NCI-H345 treated with DMSO at 0.1 percent for 48 hours (cell line): ENCODE results near the gene KCNIP3.
A peak's percentile ranks its signal among the peaks of the same experiment; 100 is the strongest.

Experiments used
- DNase-seq: peaks from one replicate; lab custom pipeline; 2025; ENCODE audit not compliant: unreplicated experiment; lab: John Stamatoyannopoulos, UW

KCNIP3 gene

DNA sequence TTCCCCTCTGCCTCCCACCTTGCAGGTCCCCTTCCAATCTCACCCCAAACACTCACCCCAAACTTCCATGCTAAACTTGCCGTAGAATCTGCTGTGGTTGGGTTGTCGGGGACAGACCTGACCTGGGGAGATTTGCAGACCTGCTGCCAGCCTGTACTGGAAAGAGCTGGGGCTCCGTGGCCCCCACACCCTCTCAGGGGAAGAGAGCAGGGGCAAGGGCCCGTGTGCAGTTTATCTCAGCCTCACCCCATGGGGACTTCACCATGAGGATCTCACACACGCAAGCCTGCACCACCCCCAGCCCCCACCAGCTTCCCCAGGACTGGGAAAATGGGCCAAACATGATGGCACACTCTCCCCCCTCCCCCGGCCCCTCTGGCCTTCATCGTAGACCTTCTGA is 30.7 kb downstream of the KCNIP3 start:
- no peak for DNase-seq

DNA sequence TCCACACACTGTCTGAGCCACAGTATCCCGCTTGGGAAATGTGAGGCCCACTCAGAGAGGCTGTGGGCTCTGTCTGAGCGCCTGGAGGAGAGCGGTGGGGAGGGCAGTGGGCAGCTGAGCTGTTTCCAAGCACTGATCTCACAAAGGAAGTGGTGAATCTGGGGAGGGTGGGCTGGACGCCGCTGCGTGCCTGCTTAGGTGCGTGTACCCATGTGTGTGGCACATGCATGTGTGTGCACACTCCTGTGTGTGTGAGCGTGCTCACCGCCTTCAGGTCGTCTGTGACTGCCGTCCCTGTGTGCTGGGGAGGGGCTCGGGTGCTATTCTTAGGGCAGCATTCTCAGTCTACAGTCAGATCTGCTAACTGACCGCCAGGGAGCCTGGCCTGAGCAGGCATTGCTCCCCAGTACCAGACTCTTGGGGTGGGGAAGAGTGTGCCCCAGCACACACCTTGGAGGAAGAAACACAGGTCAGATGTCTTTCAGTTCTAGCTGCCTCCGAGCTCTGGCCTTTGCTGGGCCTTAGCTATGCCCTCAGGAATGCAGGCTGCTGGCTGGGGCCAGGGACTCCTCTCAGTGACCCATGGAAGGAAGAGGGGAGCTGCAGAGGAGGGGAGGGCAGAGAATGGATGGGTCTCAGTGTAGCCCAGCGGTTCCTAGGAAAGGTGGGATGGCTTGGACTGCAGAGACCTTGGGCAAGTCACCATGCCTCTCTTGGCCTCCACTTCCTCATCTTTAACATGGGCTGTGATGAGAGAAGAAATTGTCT is 31.4 kb downstream of the KCNIP3 start:
- DNase-seq = no peak

DNA sequence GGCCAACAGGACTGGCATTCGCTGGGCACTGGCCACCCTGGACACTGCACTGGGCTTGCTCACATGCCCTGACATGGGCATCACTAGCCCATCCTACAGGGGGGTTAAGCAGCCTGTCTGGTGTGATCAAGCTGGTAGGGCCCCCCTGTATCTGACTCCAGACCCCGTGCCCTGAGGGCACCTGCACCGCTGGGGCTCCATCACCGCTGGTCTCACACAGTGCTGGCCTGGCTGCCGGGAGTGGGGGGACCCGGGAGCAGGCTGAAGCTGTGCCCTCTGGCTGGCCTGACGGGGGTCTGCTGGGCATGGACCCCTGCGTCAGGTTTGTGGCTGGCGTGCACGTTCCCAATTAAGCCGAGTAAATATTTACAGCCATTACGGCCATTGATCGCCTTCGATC is 32.3 kb downstream of the KCNIP3 start:
- DNase-seq = no peak

DNA sequence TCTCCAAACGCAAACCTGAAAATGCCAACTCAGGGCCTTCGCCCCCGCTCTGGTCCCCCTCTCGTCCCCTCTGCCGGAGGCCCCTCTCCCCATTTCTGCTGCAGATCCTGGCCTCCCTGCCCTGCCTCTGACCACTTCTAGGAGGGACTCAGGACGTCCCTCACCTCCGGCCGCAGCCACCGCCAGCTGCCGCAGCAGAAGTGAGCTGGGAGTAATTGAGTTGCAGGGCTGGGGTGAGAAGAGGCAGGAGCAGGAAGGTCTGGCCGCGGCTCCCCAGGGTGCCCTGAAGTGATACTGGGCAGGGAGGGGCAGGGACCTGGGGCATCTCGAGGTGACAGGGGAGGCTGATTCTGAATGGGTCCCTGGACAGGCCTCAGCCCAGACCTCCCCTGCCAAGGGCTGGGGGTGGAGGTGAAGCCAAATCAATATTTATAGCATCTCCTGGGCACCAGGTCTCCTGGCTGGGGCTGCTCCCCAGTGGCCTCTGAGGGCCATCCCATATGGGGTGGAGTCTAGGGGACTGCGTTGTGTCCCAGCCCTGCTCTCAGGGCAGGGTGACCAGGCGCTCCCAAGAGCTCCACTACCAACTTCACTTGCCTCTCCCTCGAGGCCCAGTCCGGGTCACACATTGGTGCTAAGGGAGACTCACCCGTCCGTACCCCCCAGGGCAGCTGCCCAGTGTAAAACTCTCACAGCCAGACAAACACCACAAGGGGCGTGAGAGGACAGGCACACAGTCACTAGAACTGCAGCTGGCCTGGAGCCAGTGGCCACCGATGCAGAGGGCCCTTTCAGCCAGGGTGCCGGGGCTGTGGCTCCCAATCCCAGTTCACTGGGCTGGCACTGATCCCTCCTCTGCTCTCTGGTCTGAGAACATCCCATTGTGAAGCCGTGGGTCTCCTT is 33.0 kb downstream of the KCNIP3 start:
- DNase-seq = no peak

DNA sequence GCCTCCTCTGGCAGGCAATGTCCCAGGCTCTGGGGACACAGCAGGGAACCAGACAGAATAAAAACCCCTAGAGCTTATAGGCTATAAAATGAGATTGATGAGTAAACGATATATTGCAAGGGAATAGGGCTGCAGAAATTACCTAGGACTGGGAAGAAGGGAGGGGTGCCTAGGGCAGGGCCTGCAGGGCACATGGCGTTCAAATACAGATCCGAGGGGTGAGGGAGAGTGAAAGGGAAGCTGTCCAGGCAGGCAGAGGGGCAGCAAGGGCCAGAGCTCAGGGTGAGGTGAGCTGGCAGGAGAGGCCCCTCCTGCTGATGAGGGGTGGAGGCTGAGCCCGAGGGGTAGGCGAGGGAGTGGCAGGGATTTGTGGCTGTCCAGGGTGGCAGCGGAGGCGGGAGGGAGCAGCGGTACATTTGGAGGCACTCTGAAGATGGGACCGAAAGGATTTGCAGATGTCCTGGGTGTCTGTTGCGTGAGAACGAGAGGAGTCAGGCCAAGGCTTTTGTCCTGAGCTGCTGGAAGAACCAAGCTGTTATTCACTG is 33.7 kb downstream of the KCNIP3 start:
- DNase-seq = no peak

DNA sequence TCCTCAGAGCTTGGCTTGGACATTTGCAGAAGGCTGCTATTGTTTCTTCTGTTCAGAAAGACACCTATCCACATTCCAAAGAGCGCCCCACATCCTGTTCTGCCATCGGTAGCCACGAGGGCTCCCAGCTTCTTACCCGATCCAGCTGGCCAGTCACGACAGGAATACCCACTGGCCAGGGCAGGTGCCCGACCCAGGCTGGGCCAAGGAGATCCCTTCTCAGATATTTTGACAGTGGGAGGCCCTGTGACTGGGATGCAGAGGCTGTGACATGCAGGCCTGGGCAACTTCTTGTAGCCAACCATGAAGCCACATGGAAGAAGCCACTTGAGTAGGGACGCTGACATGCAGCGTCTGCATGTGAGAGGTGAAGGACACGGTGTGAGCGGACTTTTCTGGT is 34.5 kb downstream of the KCNIP3 start:
- no peak for DNase-seq

DNA sequence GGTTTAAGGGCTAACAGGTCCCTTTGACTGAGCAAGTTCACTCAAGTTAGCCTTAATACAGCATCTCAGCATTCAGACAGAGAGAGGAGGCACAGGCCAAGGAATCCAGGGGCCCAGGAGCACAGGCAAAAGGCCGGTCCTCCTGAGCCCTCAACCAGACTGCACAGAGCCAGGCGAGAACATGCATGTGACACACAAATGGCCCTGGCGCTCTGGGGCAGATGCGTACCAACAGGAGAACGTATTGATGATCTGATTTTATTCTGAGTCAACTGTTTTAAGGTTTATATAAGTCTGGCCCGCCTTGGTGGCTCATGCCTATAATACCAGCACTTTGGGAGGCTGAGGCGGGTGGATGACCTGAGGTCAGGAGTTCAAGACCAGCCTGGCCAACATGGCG is 34.9 kb downstream of the KCNIP3 start:
- DNase-seq = no peak

DNA sequence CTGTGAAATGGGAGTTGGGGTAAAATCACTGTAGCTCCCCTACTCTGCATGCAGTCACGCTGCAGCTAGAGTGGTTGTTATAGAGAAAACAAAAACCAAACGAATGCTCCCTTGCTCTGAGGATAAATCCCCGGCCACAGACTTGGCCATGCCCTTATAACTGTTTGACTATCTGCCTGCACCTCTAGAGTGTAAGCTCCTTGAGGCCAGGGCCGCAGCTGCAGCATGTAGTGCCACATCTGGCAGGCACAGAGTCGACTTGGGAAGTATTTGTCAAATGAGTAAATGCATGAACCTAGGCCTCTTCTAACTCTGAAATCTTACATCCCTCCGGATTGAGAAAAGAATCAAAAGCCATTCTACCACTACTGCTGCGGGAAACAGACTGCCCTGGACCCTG is 35.9 kb downstream of the KCNIP3 start:
- no peak for DNase-seq

DNA sequence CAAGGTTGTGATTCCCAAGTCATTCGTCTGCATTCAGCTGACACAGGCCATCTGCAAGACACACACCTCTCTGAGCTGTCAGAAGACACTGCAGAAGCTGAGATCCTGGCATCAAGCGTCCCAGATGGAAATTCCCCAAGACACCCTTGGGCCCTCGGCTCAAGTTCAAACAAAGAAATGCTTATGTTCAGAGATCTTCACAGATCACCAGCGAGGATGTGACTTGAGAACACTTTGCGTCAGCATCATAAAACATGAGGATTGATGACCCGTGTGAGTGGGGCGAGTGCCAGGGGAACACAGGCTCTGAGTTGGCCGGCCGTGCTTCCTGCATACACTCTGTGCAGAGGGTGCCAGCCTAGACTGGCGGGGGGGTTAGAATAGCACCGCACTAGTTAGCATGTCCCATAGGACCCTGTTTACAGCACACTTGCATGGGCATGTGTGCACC is 36.8 kb downstream of the KCNIP3 start:
- DNase-seq = no peak

DNA sequence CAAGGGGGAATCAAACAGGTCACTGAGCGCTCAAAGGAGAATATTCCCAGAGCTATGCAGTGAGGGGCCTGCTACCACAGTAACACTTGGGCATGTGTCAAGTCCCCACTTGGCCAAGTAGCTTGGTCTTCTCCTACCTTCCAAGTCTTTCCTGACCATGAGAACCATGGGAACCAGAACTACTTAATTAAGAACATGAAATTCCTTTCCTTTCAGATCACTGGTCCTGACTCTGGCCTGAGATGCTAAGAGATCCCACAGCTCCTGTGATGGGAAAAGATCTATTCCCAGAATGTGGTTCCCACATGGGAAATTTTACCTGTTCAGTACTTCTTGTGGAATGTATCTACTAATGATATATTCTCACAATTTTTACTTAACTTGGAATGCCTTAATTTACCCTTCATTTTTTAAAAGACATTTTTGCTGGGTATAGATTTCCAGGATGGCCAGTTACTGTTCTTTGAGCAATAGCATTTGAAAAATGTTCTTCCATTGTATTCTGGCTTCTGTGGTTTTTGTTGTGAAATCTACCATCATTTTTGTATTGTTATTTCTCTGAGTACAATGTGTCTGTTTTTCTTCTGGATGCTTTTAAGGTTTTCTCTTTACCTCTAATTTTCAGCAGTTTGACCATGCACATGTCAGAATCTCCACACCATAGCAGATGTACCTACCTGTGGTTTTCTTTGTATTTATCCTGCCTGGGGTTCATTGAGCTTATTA is 37.9 kb downstream of the KCNIP3 start:
- no peak for DNase-seq

DNA sequence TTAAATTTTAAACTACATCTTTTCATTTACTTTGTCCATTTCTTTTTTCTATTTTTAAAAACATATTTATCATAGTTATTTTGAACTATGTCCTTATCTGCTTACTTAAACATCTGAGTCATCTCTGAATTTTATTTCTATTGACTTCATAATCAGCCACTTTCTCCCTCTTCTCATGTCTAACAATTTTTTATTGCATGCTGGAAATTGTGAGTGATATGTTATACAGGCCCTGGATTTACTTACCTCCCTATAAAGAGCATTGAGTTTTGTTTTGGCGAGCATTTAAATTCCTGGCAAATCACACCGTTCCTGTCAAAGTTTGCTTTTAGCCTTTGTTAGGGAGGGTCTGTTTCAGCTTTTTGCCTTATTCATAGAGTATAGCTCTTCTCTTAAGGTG is 39.3 kb downstream of the KCNIP3 start:
- no peak for DNase-seq

DNA sequence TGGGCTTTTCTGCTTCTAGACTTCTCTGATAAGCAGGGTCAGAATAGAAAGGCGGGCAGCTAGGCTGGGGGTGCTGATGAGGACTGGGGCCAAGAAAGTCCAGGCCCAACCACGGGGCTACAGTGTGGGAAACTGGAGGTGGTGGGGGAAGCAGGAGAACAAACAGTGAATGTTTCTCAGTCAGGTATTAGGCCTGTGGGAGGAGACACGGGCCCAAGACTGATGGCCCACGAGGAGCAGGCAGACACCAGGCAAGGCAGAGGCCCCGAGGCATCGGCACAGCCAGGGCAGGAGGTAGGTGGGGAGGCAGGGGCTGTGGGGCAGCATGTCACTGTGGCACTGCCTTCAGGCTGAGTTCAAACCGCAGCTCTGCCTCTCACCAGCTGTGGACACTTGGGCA is 40.7 kb downstream of the KCNIP3 start:
- no peak for DNase-seq

DNA sequence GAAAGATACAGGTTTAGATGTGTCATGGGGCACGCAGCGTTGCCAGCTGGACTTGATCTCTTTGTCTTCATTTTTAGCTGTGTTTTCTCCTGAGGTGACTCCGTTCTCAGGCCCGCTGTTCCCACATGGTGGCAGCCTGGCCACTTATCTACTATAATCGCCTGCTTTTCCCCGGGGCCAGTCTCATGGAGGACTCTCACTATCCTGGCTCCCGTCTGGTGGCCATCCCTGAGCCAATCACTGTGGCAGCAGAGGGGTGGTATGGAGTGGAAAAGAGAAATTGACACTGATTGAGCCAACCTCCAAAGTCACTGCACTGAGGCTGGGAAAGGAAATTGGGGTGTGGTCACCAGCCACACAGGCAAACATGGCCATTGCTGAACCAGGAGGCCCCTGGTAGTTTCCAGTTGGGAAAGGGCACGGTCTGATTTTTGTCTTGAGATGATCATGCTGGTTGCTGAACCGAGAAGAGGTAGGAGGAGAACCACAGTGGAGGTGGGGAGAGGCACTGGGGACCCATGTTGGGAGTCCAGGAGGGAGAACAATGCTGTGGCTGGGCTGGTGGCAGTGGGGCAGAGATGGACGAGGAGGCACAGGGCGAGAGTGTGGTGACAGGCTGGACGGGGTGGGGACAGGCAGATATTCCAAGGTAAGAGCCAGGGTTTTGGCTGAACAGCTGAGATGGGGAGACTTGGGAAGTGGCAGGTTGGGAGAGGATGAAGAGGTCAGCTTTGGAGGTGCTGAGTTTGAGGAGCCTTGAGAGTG is 45.6 kb downstream of the KCNIP3 start:
- no peak for DNase-seq

DNA sequence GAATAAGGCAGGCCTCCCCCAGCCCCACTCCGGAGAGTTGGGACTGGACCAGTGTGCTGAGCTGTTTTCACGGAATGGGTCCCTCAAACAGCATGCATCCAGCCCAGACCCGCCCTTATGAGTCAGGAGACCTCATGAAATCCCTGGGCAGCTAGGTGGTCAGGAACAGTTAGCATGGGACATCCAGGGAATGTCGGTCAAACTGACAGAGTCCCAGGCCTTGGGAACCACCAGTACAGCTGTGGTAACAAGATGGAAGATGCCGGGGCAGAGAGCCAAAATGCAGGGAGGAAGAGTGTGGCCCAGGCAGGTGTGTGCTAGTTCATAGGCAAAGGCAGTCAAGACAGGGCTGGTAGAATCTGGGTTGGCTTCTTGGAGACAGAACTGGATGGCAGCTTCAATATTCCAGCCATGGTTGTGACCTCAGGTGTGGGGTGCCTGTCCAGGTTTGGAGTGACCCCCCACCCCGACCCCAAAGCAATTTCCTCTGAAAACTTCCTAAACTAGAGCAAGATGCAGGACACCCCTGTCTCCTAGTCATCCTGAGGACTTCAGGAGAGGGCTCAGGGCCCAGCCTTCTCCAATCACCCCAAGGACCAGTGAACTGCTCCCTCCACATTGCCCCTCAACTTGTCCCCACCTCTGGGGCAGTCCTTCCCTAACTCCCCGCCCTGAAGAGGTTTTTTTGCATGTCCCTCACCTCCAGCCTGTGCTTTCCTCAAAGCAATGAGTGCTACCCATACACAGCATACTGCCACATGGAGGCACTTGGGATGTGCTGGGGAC is 46.5 kb downstream of the KCNIP3 start:
- no peak for DNase-seq

DNA sequence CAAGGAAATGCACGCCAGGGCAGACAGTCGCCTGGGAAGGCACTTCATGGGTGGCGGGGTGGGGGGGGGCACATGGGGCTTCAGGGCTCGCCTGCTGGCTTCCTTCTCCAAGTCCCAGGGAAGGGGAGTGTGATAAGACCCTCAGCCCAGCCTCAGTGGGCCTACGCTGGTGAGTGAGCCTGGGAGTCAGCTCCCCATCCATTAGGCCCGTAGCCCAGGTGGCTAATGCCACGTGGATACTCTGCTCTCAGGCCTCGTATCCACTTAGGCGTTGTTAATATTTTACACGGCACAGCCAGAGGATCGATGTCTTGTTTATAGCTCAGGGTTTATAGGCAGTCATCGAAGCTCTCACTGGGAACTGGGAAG is 47.1 kb downstream of the KCNIP3 start:
- no peak for DNase-seq

DNA sequence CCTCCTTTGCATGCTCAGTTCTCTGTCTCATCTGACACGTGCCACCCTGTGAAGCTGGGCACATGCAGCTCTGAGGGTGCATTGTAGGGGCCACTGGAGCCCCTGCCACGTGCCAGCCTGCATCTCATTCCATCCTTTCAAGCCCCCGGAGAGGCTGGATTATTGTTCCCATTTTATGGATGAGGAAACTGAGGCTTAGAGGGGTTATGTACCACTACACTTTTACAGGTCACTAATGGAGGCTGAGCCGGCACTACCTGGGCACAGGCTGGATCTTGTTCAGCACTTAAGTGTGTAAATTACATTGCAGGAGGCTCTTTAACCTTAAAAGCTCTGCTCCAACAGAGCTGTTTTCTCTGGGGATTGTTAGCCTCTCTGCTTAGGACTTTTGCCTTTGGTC is 47.5 kb downstream of the KCNIP3 start:
- DNase-seq = no peak

DNA sequence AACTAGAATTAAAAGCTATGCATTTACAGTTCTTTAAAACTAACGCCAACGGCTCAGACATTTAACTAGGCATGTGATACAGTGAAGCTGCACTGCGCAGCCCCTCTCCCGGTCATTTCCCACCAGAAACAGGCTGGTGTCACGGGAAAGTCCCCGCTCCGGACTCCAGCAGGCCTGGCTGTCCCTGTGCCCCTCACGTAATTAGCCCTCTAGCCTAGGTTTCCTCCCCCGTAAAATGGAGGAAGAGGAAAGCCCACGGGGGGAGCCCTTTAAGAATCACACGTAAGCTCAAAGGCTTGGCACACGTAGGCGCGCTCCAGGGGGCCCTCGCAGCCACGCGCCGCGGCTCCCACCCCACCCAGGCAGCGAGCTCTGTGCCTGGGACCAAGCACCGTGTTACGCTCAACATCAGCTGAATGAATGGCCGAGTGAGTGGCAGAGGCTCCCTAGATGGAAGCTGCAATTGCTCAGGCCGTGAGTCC is 48.0 kb downstream of the KCNIP3 start:
- no peak for DNase-seq

DNA sequence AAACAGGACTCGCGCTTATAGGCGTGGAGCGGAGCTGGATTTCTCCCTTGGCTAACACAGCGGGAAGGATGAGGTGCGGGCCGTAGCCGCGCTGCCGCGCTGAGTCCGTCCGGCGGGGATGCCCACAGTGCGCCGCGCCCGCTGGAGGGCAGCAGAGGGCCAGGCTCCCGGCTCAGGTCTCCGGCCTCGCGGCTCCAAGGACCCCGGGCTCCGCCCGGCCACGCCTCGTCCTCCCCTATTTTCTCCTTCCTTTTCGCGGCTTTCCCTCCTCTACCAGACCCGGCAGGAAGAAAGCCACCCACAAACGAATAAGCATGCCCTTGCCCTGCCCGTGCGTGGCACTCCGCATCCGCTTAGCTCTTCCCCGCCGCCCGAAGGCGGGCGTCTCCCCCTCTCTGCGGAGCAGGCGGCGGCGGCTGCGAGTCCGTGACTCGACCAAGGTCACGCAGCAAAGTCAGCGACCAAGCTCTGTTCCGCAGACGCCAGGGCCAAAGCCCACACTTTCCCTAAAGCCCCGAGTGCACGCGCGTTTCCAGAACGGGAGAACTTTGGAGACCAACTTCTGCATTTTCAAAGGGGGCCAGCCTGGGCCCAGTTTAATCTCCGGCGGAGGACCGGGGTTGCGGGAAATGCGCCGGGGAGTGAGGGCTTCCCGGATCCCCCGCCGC is 48.5 kb downstream of the KCNIP3 start:
- DNase-seq = peak; percentile 73

DNA sequence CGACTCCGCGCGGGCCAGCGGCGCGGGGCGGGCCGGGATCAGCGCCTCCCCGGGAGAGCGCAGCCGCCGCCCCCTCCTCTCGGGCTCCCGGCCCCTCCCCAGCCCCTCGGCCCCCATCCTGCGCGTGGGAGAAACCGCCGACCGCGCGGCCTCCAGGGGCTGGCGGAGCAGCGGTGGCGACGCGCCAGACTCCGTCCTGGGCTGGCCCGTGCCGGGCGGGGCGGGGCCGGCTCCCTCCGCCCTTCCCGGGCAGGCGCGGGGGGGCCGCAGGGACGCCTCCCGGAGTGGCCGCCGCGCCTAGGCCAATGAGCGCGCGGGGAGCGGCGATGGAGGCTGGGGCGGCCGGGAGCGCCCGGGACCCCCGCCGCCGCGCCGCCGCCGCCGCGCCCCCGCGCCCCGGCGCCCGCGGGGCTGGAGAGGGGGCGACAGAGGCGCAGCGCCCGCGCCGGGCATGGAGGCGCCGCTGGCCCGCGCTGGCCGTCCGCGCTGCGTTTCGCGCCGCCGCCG is 49.1 kb downstream of the KCNIP3 start:
- DNase-seq = no peak
